GM23338 (cell line): ENCODE results near the gene ALDH5A1. TPM values are rescaled to one million over a fixed set of nuclear protein-coding genes. Genes with fewer than 3 reads are reported as not detected.

Source experiments
- ATAC-seq: fragments of 200-7000 bp; cut with Tn5 transposase; 3 replicates; pipeline ENCODE4 v1.9.1; 2020
- DNase-seq: peaks from one replicate; pipeline ENCODE4 v3.0.0-alpha.2; 2015; ENCODE audit warnings: low spot score
- H2AFZ ChIP-seq: fragments of 200-600 bp; sonication (generic); 2 replicates; pipeline ENCODE4 v1.8.0; 2016; ENCODE audit warnings: antibody characterized with exemption, mild to moderate bottlenecking, moderate library complexity
- H3F3A ChIP-seq: fragments of 200-600 bp; sonication (generic); replicated peaks from 2 replicates; pipeline ENCODE4 v1.8.0; 2017; ENCODE audit warnings: antibody characterized with exemption, mixed run types, low read depth
- H3K27ac ChIP-seq: fragments of 200-600 bp; sonication (generic); 2 replicates; pipeline ENCODE4 v1.6.1; 2016; ENCODE audit warnings: low read depth
- H3K27me3 ChIP-seq: fragments of 200-600 bp; sonication (generic); 2 replicates; pipeline ENCODE4 v1.8.0; 2016; ENCODE audit warnings: mild to moderate bottlenecking, mixed run types, moderate library complexity; ENCODE audit not compliant: insufficient read depth
- H3K36me3 ChIP-seq: fragments of 200-600 bp; sonication (generic); 2 replicates; pipeline ENCODE4 v1.8.0; 2016; ENCODE audit warnings: mild to moderate bottlenecking; ENCODE audit not compliant: insufficient read depth
- H3K4me1 ChIP-seq: fragments of 200-600 bp; sonication (generic); 2 replicates; pipeline ENCODE4 v1.8.0; 2016; ENCODE audit warnings: mild to moderate bottlenecking, moderate library complexity; ENCODE audit not compliant: insufficient read depth
- H3K4me2 ChIP-seq: fragments of 200-600 bp; sonication (generic); 2 replicates; pipeline ENCODE4 v1.7.1; 2017; ENCODE audit warnings: mixed run types
- H3K4me3 ChIP-seq: fragments of 200-600 bp; sonication (generic); 2 replicates; pipeline ENCODE4 v1.6.1; 2016; ENCODE audit warnings: mixed run types
- H3K79me2 ChIP-seq: fragments of 200-600 bp; sonication (generic); replicated peaks from 2 replicates; pipeline ENCODE4 v1.8.0; 2017; ENCODE audit warnings: mild to moderate bottlenecking; ENCODE audit not compliant: insufficient read depth
- H3K9me2 ChIP-seq: fragments of 200-600 bp; sonication (generic); 2 replicates; pipeline ENCODE4 v1.8.0; 2017; ENCODE audit not compliant: insufficient read depth
- H4K20me1 ChIP-seq: fragments of 200-600 bp; sonication (generic); replicated peaks from 2 replicates; pipeline ENCODE4 v1.8.0; 2017; ENCODE audit warnings: mild to moderate bottlenecking; ENCODE audit not compliant: insufficient read depth
- H3K27ac Mint-ChIP-seq: 2 replicates; pipeline ENCODE4 v1.8.0; 2020; ENCODE audit warnings: inconsistent platforms, mild to moderate bottlenecking, moderate library complexity, mixed read lengths
- H3K27me3 Mint-ChIP-seq: 3 replicates; pipeline ENCODE4 v1.8.0; 2022; ENCODE audit warnings: low read depth, mild to moderate bottlenecking, moderate library complexity, mixed read lengths, inconsistent platforms; ENCODE audit not compliant: insufficient read depth, poor library complexity
- H3K36me3 Mint-ChIP-seq: 3 replicates; pipeline ENCODE4 v1.8.0; 2021; ENCODE audit warnings: low read depth, mild to moderate bottlenecking, inconsistent platforms, moderate library complexity, mixed read lengths
- H3K4me1 Mint-ChIP-seq: 3 replicates; pipeline ENCODE4 v1.8.0; 2020; ENCODE audit warnings: mild to moderate bottlenecking, inconsistent platforms, mixed read lengths
- H3K4me3 Mint-ChIP-seq: 3 replicates; pipeline ENCODE4 v1.8.0; 2021; ENCODE audit warnings: moderate library complexity, mild to moderate bottlenecking, inconsistent platforms, mixed read lengths
- H3K9me3 Mint-ChIP-seq: 3 replicates; pipeline ENCODE4 v1.8.0; 2020; ENCODE audit warnings: moderate library complexity, mild to moderate bottlenecking, inconsistent platforms, mixed read lengths
- CTCF ChIP-seq, 2 experiments: fragments of 200-600 bp in 1 of 2; sonication (generic) in 1 of 2; conservative IDR thresholded peaks; 2 replicates each; pipeline versions ENCODE4 v1.5.1 to v1.6.1; 2016 to 2017; ENCODE audit warnings: antibody characterized with exemption in 2 of 2, low read depth in 2 of 2, mild to moderate bottlenecking in 2 of 2, moderate library complexity in 1 of 2
- EZH2 ChIP-seq: fragments of 200-600 bp; sonication (generic); IDR thresholded peaks from one replicate; pipeline ENCODE4 v1.8.0; 2017; ENCODE audit warnings: antibody characterized with exemption, mild to moderate bottlenecking, low read depth; ENCODE audit not compliant: unreplicated experiment
- EZH2phosphoT487 ChIP-seq: fragments of 200-600 bp; sonication (generic); IDR thresholded peaks from one replicate; pipeline ENCODE4 v1.8.1; 2018; ENCODE audit warnings: antibody characterized with exemption; ENCODE audit not compliant: unreplicated experiment
- JUNB ChIP-seq: IDR thresholded peaks from one replicate; pipeline ENCODE4 v1.6.1; 2016; ENCODE audit warnings: antibody characterized with exemption; ENCODE audit not compliant: unreplicated experiment
- NANOG ChIP-seq: IDR thresholded peaks from 2 replicates; pipeline ENCODE4 v1.6.1; 2016; ENCODE audit warnings: antibody characterized with exemption, borderline replicate concordance
- POLR2AphosphoS5 ChIP-seq: IDR thresholded peaks from 2 replicates; pipeline ENCODE4 v1.6.1; 2016; ENCODE audit warnings: antibody characterized with exemption, low read depth
- REST ChIP-seq: IDR thresholded peaks from one replicate; pipeline ENCODE4 v1.6.1; 2018; ENCODE audit warnings: antibody characterized with exemption; ENCODE audit not compliant: unreplicated experiment
- STAT1 ChIP-seq: IDR thresholded peaks from one replicate; pipeline ENCODE4 v1.6.1; 2016; ENCODE audit warnings: antibody characterized with exemption; ENCODE audit not compliant: unreplicated experiment
- ZNF114 ChIP-seq: fragments of 250-450 bp; sonication (Bioruptor Pico); IDR thresholded peaks from 2 replicates; pipeline ENCODE4 v1.5.0; 2020; ENCODE audit warnings: mild to moderate bottlenecking, moderate library complexity
- ZNF462 ChIP-seq: fragments of 250-450 bp; sonication (Bioruptor Pico); IDR thresholded peaks from 2 replicates; pipeline ENCODE4 v1.5.0; 2020; ENCODE audit warnings: mild to moderate bottlenecking, moderate library complexity
- polyA plus RNA-seq: library from polyadenylated mRNA; unstranded; fragments of >200 nt; fragmentation: Nextera tagmentation; extraction: Ambion mirVana; gene quantifications from 2 replicates; pipeline ENCODE4 v1.2.1, GENCODE V29; 2016
- total RNA-seq: library from RNA; depleted of rRNA; stranded (reverse); fragments of >200 nt; shearing (Covaris generic); gene quantifications from 2 replicates; pipeline ENCODE4 v1.2.3, GENCODE V29; 2014

Gene ALDH5A1
- total and polyA plus RNA-seq, 2 experiments from 2014 or later, result 3.1 to 5.2 TPM

GRCh38 chr6:24558516-24558915, 63.7 kb downstream of the ALDH5A1 start (continued):
- TF ChIP-seq REST (no peak), NANOG (no peak), JUNB (no peak)

- H3K4me2 ChIP-seq, result no peak overlapping the region
- H3F3A ChIP-seq, result no peaks in the 10 kb centered on the region
- no peaks in the 10 kb centered on the region for H3K36me3 Mint-ChIP-seq
- H3K9me3 Mint-ChIP-seq, result no peaks in the 10 kb centered on the region
- no peak for DNase-seq
- H2AFZ ChIP-seq, result no peak overlapping the region
- H3K27ac ChIP-seq, result no peak overlapping the region
- TF ChIP-seq CTCF (conservative IDR thresholded peaks at IDR 0.05; ENCODE audit: low read depth in 2 of 2) (peak; percentile 14 to 50; a peak in 2 of 4 replicates), NANOG (no peak)
- peak; percentile 28; the same call in 1 of the 3 replicates for ATAC-seq
- H3K27me3 Mint-ChIP-seq, result peaks cover 2% of the 10 kb centered on the region
- H3K27me3 ChIP-seq, result no peaks in the 10 kb centered on the region
- H3K79me2 ChIP-seq, result no peaks in the 10 kb centered on the region
- H3K4me1 Mint-ChIP-seq, result no peaks in the 10 kb centered on the region
- no peak overlapping the region for H3K4me3 Mint-ChIP-seq
- no peaks in the 10 kb centered on the region for H3K9me2 ChIP-seq
- H3K4me3 ChIP-seq, result no peak overlapping the region
- H3K4me1 ChIP-seq, result no peaks in the 10 kb centered on the region
- no peaks in the 10 kb centered on the region for H4K20me1 ChIP-seq
- no peaks in the 10 kb centered on the region for H3K36me3 ChIP-seq
- H3K27ac Mint-ChIP-seq, result no peak overlapping the region
Measured at GRCh38 chr6:24564081-24564480, 69.3 kb downstream of the ALDH5A1 start.

GRCh38 chr6:24565196-24565595, 70.4 kb downstream of the ALDH5A1 start:
- Histone ChIP-seq H3K4me2 (no peak overlapping the region), H3K79me2 (no peaks in the 10 kb centered on the region), H3K36me3 (no peaks in the 10 kb centered on the region), H4K20me1 (no peaks in the 10 kb centered on the region), H3K27ac (no peak overlapping the region), H3F3A (no peaks in the 10 kb centered on the region), H3K4me3 (no peak overlapping the region), H2AFZ (no peak overlapping the region), H3K4me1 (no peaks in the 10 kb centered on the region), H3K27me3 (no peaks in the 10 kb centered on the region), H3K9me2 (no peaks in the 10 kb centered on the region)
- Mint-ChIP-seq H3K36me3 (no peaks in the 10 kb centered on the region), H3K27ac (no peak overlapping the region), H3K4me1 (no peaks in the 10 kb centered on the region), H3K4me3 (no peak overlapping the region), H3K27me3 (peaks cover 2% of the 10 kb centered on the region), H3K9me3 (no peaks in the 10 kb centered on the region)
- ATAC-seq (no peak), DNase-seq (no peak)
- TF ChIP-seq ZNF114 (CRISPR knock-in tag), result no peak
- TF ChIP-seq EZH2, result no peak
- TF ChIP-seq ZNF462 (CRISPR knock-in tag), result no peak
- TF ChIP-seq EZH2phosphoT487, result no peak
- no peak for TF ChIP-seq POLR2AphosphoS5
- no peak for TF ChIP-seq JUNB
- no peak for TF ChIP-seq NANOG
- no peak for TF ChIP-seq STAT1
